IPS-20b (cell line): Measurements from ENCODE around the gene KLRC4.
"Not testable (repeated sequence)": the region's sequence is repeated elsewhere in the genome, so short reads cannot be mapped to it uniquely, and the experiment has no call there.

ENCODE experiments used
- H3K27ac ChIP-seq: one replicate; pipeline ENCODE4 v1.5.1; 2013; ENCODE audit warnings: low read length
- H3K27me3 ChIP-seq: 2 replicates; pipeline ENCODE4 v1.6.1; 2013; ENCODE audit warnings: mild to moderate bottlenecking, low read length, inconsistent platforms; ENCODE audit not compliant: insufficient read depth
- H3K36me3 ChIP-seq: 2 replicates; pipeline ENCODE4 v1.6.1; 2013; ENCODE audit warnings: low read depth, mild to moderate bottlenecking, inconsistent platforms, low read length, moderate library complexity; ENCODE audit not compliant: insufficient read depth
- H3K4me1 ChIP-seq: 2 replicates; pipeline ENCODE4 v1.6.1; 2013; ENCODE audit warnings: mild to moderate bottlenecking, control low read depth, inconsistent platforms, low read length, moderate library complexity; ENCODE audit not compliant: insufficient read depth
- H3K4me3 ChIP-seq: 2 replicates; pipeline ENCODE4 v1.5.1; 2013; ENCODE audit warnings: mild to moderate bottlenecking, low read length, inconsistent platforms
- H3K9ac ChIP-seq: 2 replicates; pipeline ENCODE4 v1.6.1; 2013; ENCODE audit warnings: low read depth, mild to moderate bottlenecking, inconsistent platforms, low read length, moderate library complexity
- H3K9me3 ChIP-seq: 2 replicates; pipeline ENCODE4 v1.6.1; 2013; ENCODE audit warnings: mild to moderate bottlenecking, low read depth, low read length, inconsistent platforms; ENCODE audit not compliant: insufficient read depth

KLRC4 gene

GRCh38 chr12:10396176-10396575 is 13.4 kb downstream of the KLRC4 start:
- not testable (repeated sequence) for H3K4me1 ChIP-seq, H3K9me3 ChIP-seq, H3K36me3 ChIP-seq, H3K4me3 ChIP-seq, H3K9ac ChIP-seq, H3K27me3 ChIP-seq, H3K27ac ChIP-seq

- no peaks in the 10 kb centered on the region for H3K4me1 ChIP-seq
- no peak overlapping the region for H3K9ac ChIP-seq
- H3K27me3 ChIP-seq, result no peaks in the 10 kb centered on the region
- no peak overlapping the region for H3K27ac ChIP-seq
- no peaks in the 10 kb centered on the region for H3K9me3 ChIP-seq
- H3K36me3 ChIP-seq, result no peaks in the 10 kb centered on the region
- no peak overlapping the region for H3K4me3 ChIP-seq
Observed at GRCh38 chr12:10395390-10395998, 14.1 kb downstream of the KLRC4 start.

GRCh38 chr12:10394531-10395152 is 14.9 kb downstream of the KLRC4 start:
- H3K9ac ChIP-seq, H3K36me3 ChIP-seq, H3K9me3 ChIP-seq, H3K4me1 ChIP-seq, H3K27me3 ChIP-seq, H3K27ac ChIP-seq, H3K4me3 ChIP-seq: not testable (repeated sequence)

- Histone ChIP-seq H3K4me1 (no peaks in the 10 kb centered on the region), H3K9ac (no peak overlapping the region), H3K4me3 (no peak overlapping the region), H3K27ac (no peak overlapping the region), H3K27me3 (no peaks in the 10 kb centered on the region), H3K9me3 (no peaks in the 10 kb centered on the region), H3K36me3 (no peaks in the 10 kb centered on the region)
Observed at GRCh38 chr12:10393291-10393690, 16.3 kb downstream of the KLRC4 start.

GRCh38 chr12:10392394-10392930 is 17.1 kb downstream of the KLRC4 start:
- H3K4me1 ChIP-seq, result no peaks in the 10 kb centered on the region
- H3K27me3 ChIP-seq, result no peaks in the 10 kb centered on the region
- H3K27ac ChIP-seq, result no peak overlapping the region
- H3K36me3 ChIP-seq, result no peaks in the 10 kb centered on the region
- H3K9ac ChIP-seq, result no peak overlapping the region
- no peak overlapping the region for H3K4me3 ChIP-seq
- no peaks in the 10 kb centered on the region for H3K9me3 ChIP-seq

- not testable (repeated sequence) for H3K9me3 ChIP-seq, H3K4me1 ChIP-seq, H3K4me3 ChIP-seq, H3K9ac ChIP-seq, H3K27me3 ChIP-seq, H3K27ac ChIP-seq, H3K36me3 ChIP-seq
Observed at GRCh38 chr12:10390991-10391390, 18.6 kb downstream of the KLRC4 start.

- Histone ChIP-seq H3K4me1 (no peaks in the 10 kb centered on the region), H3K9ac (no peak within 1 kb of the TSS), H3K9me3 (no peaks in the 10 kb centered on the region), H3K27ac (no peak within 1 kb of the TSS), H3K4me3 (no peak within 1 kb of the TSS), H3K27me3 (no peaks in the 10 kb centered on the region), H3K36me3 (no peaks in the 10 kb centered on the region)
Observed at GRCh38 chr12:10389904-10390303, 19.7 kb downstream of the KLRC4 start, which contains the start of gene KLRK1. TSS of gene KLRK1 (minus strand) at chr12:10390041. CDS start at chr12:10388810, 1,231 bp downstream.

GRCh38 chr12:10388624-10389413 is 20.7 kb downstream of the KLRC4 start:
- H3K36me3 ChIP-seq, result no peaks in the 10 kb centered on the region
- no peak overlapping the region for H3K4me3 ChIP-seq
- no peaks in the 10 kb centered on the region for H3K27me3 ChIP-seq
- no peaks in the 10 kb centered on the region for H3K4me1 ChIP-seq
- no peak overlapping the region for H3K27ac ChIP-seq
- H3K9me3 ChIP-seq, result no peaks in the 10 kb centered on the region
- no peak overlapping the region for H3K9ac ChIP-seq

- not testable (repeated sequence) for H3K9ac ChIP-seq, H3K9me3 ChIP-seq, H3K4me3 ChIP-seq, H3K4me1 ChIP-seq, H3K36me3 ChIP-seq, H3K27me3 ChIP-seq, H3K27ac ChIP-seq
Observed at GRCh38 chr12:10387498-10387897, 22.1 kb downstream of the KLRC4 start.

GRCh38 chr12:10386857-10387256 is 22.7 kb downstream of the KLRC4 start:
- Histone ChIP-seq H3K27ac (no peak overlapping the region), H3K4me1 (no peaks in the 10 kb centered on the region), H3K36me3 (no peaks in the 10 kb centered on the region), H3K4me3 (no peak overlapping the region), H3K9me3 (no peaks in the 10 kb centered on the region), H3K27me3 (no peaks in the 10 kb centered on the region), H3K9ac (no peak overlapping the region)

GRCh38 chr12:10385166-10385613 is 24.4 kb downstream of the KLRC4 start:
- H3K27me3 ChIP-seq, result no peaks in the 10 kb centered on the region
- H3K9me3 ChIP-seq, result no peaks in the 10 kb centered on the region
- H3K27ac ChIP-seq, result no peak overlapping the region
- no peaks in the 10 kb centered on the region for H3K36me3 ChIP-seq
- no peak overlapping the region for H3K9ac ChIP-seq
- H3K4me1 ChIP-seq, result no peaks in the 10 kb centered on the region
- H3K4me3 ChIP-seq, result no peak overlapping the region

GRCh38 chr12:10384191-10384590 is 25.4 kb downstream of the KLRC4 start:
- H3K27ac ChIP-seq, result no peak overlapping the region
- no peaks in the 10 kb centered on the region for H3K36me3 ChIP-seq
- H3K9me3 ChIP-seq, result no peaks in the 10 kb centered on the region
- no peaks in the 10 kb centered on the region for H3K27me3 ChIP-seq
- no peaks in the 10 kb centered on the region for H3K4me1 ChIP-seq
- no peak overlapping the region for H3K9ac ChIP-seq
- no peak overlapping the region for H3K4me3 ChIP-seq
